KBM-7 (cell line): ENCODE measurements around the gene SPDYE8.
A peak's percentile ranks its signal among the peaks of the same experiment; 100 is the strongest.
"Not testable (repeated sequence)": the region's sequence is repeated elsewhere in the genome, so short reads cannot be mapped to it uniquely, and the experiment has no call there.

Experiments used
- DNase-seq: peaks from one replicate; pipeline ENCODE4 v3.0.0-alpha.2; 2015
- in situ Hi-C: fragments of 300-500 bp; cut with MboI; formaldehyde crosslinking; loops from 2 replicates; pipeline ENCODE4 v1.14.3; 2020; ENCODE audit warnings: low sequenced_read_pairs, low pct_unique_long_range_greater_than_20kb, mixed read lengths

SPDYE8 gene

GRCh38 chr7:73029666-73030065, at the start of gene SPDYE8:
TSS of gene SPDYE8 (minus strand) at chr7:73029766. CDS start at chr7:73027966, 1,800 bp downstream.
- in situ Hi-C loops, DNase-seq: not testable (repeated sequence)

- in situ Hi-C loops, result not testable (repeated sequence)
These were observed 28.2 kb upstream of the SPDYE8 start, which contains the start of gene SPDYE11 for GRCh38 chr7:73057811-73058210. TSS of gene SPDYE11 (minus strand) at chr7:73057911. CDS start at chr7:73056111, 1,800 bp downstream.

GRCh38 chr7:73006491-73006890, 23.1 kb downstream of the SPDYE8 start:
- DNase-seq, in situ Hi-C loops: not testable (repeated sequence)

More at GRCh38 chr7:73057811-73058210, 28.2 kb upstream of the SPDYE8 start, which contains the start of gene SPDYE11:
- not testable (repeated sequence) for DNase-seq

- in situ Hi-C loops, result not testable (repeated sequence)
- peak; percentile 98 for DNase-seq
These were observed 23.7 kb downstream of the SPDYE8 start for GRCh38 chr7:73005693-73006447.

- DNase-seq, in situ Hi-C loops: not testable (repeated sequence)
These were observed 24.2 kb downstream of the SPDYE8 start for GRCh38 chr7:73005356-73005692.

- DNase-seq, in situ Hi-C loops: not testable (repeated sequence)
These were observed 31.6 kb downstream of the SPDYE8 start for GRCh38 chr7:72997887-72998468.

GRCh38 chr7:72997447-72997846, 32.1 kb downstream of the SPDYE8 start:
- DNase-seq, in situ Hi-C loops: not testable (repeated sequence)

GRCh38 chr7:72995484-72995883, 34.1 kb downstream of the SPDYE8 start:
- DNase-seq, in situ Hi-C loops: not testable (repeated sequence)

GRCh38 chr7:72990146-72990913, 39.2 kb downstream of the SPDYE8 start:
- DNase-seq, in situ Hi-C loops: not testable (repeated sequence)

GRCh38 chr7:72982084-72982483, 47.5 kb downstream of the SPDYE8 start:
- DNase-seq, in situ Hi-C loops: not testable (repeated sequence)

- DNase-seq, in situ Hi-C loops: not testable (repeated sequence)
These were observed 49.2 kb downstream of the SPDYE8 start for GRCh38 chr7:72980382-72980781.

- DNase-seq, in situ Hi-C loops: not testable (repeated sequence)
These were observed 53.1 kb downstream of the SPDYE8 start for GRCh38 chr7:72976434-72976833.

- DNase-seq, in situ Hi-C loops: not testable (repeated sequence)
These were observed 53.8 kb downstream of the SPDYE8 start for GRCh38 chr7:72975656-72976286.

GRCh38 chr7:72974781-72975180, 54.8 kb downstream of the SPDYE8 start:
- in situ Hi-C loops, DNase-seq: not testable (repeated sequence)

GRCh38 chr7:72971505-72971904, 58.1 kb downstream of the SPDYE8 start:
- in situ Hi-C loops, DNase-seq: not testable (repeated sequence)
